WERI-Rb-1 (cell line): ENCODE data around the gene MAP7D1.
"Not testable (repeated sequence)": the region's sequence is repeated elsewhere in the genome, so short reads cannot be mapped to it uniquely, and the experiment has no call there.

Source experiments
- DNase-seq: peaks from one replicate; pipeline ENCODE4 v3.0.0-alpha.2; 2020
- H3K27ac ChIP-seq: fragments of 250-450 bp; sonication (Bioruptor Pico); 2 replicates; pipeline ENCODE4 v1.5.1; 2020; ENCODE audit warnings: mild to moderate bottlenecking, moderate library complexity
- H3K27me3 ChIP-seq: fragments of 250-450 bp; sonication (Bioruptor Pico); 2 replicates; pipeline ENCODE4 v1.5.1; 2021; ENCODE audit warnings: mild to moderate bottlenecking, low read depth, moderate library complexity; ENCODE audit not compliant: insufficient read depth, severe bottlenecking
- H3K36me3 ChIP-seq: fragments of 250-450 bp; sonication (Bioruptor Pico); 2 replicates; pipeline ENCODE4 v1.5.1; 2020; ENCODE audit warnings: mild to moderate bottlenecking, moderate library complexity
- H3K4me3 ChIP-seq: 2 replicates; pipeline ENCODE4 v1.5.1; 2011; ENCODE audit warnings: low read depth, mild to moderate bottlenecking, control low read depth, low read length
- H3K9me3 ChIP-seq: fragments of 250-450 bp; sonication (Bioruptor Pico); 2 replicates; pipeline ENCODE4 v1.5.1; 2021; ENCODE audit warnings: mild to moderate bottlenecking, moderate library complexity; ENCODE audit not compliant: severe bottlenecking
- TF ChIP-seq, protein P1 (sequence below): IDR thresholded peaks from 2 replicates; pipeline ENCODE4 v1.5.1; 2011; ENCODE audit warnings: low read depth, mild to moderate bottlenecking, control low read depth, inconsistent platforms, low read length

MAP7D1 gene

DNA sequence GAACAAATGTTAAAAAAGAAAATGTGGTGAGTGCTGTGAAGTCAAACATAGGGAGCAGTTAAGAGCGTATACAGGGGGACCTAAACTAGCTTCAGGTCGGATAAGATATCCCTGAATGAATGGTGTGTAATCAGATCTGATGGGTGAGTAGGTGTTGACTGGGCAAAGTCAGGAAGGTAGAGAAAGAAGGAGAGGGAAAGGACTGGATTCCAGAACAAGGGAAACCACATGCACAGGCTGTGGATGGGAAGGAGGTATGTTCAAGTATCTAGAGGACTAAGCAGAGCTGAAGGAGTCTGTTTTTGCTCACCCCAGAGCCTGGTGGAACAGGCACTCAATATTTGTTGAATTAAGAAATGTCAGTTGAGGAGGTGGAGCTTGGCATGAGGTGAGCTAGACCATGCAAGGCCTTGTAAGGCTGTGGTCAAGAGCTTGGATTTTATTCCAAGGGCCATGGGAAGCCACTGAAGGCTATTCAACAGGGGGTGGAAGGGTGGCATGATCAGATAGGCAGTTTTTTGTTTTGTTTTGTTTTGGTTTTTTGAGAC, 27.4 kb downstream of the MAP7D1 start:
- Histone ChIP-seq H3K9me3 (no peaks in the 10 kb centered on the region), H3K4me3 (no peak overlapping the region), H3K27ac (no peak overlapping the region), H3K36me3 (peaks cover 41% of the 10 kb centered on the region), H3K27me3 (no peaks in the 10 kb centered on the region)
- no peak for DNase-seq
- TF ChIP-seq, protein P1, sequence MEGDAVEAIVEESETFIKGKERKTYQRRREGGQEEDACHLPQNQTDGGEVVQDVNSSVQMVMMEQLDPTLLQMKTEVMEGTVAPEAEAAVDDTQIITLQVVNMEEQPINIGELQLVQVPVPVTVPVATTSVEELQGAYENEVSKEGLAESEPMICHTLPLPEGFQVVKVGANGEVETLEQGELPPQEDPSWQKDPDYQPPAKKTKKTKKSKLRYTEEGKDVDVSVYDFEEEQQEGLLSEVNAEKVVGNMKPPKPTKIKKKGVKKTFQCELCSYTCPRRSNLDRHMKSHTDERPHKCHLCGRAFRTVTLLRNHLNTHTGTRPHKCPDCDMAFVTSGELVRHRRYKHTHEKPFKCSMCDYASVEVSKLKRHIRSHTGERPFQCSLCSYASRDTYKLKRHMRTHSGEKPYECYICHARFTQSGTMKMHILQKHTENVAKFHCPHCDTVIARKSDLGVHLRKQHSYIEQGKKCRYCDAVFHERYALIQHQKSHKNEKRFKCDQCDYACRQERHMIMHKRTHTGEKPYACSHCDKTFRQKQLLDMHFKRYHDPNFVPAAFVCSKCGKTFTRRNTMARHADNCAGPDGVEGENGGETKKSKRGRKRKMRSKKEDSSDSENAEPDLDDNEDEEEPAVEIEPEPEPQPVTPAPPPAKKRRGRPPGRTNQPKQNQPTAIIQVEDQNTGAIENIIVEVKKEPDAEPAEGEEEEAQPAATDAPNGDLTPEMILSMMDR: no peak

DNA sequence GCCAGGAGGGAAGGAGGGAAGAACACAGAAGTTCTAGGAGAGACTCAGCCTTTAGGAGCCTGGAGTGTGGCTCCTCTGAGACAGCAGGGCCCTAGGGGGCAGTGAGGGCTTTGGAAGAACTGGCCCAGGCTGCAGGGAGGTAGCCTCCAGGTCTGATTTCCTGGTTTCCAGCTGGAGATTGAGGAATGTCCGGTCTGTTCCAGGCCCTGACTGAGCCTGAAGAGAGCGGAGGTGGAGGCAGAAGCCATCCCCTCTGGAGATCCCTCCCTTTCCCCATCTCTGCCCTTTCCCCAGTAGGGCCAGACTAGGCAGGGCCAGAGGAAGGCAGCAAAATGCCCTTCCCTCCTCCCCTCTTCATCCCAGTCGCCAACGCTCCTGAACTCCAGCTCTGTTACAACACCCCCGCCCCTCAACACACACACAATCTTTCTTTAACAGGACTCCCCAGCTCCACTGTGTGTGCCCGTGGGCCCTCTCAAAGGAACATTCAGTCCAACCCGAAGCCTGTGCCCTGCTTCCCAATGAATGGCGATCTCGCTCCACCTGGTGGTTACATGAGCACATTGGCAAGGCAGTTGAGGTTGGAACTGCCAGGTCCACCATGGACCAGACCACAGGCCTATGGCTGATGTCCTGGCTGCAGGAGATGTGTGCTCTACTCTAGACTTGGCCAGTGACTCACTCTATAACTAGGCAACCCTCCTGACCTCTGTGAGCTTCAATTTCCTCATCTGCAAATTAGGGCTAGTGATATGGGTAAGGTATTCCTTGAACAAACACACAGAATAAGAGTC, 32.0 kb downstream of the MAP7D1 start:
- Histone ChIP-seq H3K27me3 (no peaks in the 10 kb centered on the region), H3K27ac (peak overlapping the region; percentile 60), H3K36me3 (peaks cover 3% of the 10 kb centered on the region; the same call in 1 of the 2 replicates), H3K9me3 (no peaks in the 10 kb centered on the region), H3K4me3 (no peak overlapping the region)
- TF ChIP-seq, protein P1: peak; percentile 93
- peak; percentile 90 for DNase-seq

DNA sequence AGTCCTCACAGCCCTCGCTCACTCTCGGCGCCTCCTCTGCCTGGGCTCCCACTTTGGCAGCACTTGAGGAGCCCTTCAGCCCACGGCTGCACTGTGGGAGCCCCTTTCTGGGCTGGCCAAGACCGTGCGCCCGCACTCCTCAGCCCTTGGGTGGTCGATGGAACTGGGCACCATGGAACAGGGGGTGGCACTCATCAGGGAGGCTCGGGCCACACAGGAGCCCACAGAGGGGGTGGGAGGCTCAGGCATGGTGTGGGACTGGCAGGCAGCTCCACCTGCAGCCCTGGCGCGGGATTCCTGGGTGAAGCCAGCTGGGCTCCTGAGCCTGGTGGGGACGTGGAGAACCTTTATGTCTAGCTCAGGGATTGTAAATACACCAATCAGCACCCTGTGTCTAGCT, 40.8 kb downstream of the MAP7D1 start:
- not testable (repeated sequence) for H3K4me3 ChIP-seq, H3K9me3 ChIP-seq, H3K27me3 ChIP-seq, H3K27ac ChIP-seq, DNase-seq, H3K36me3 ChIP-seq

DNA sequence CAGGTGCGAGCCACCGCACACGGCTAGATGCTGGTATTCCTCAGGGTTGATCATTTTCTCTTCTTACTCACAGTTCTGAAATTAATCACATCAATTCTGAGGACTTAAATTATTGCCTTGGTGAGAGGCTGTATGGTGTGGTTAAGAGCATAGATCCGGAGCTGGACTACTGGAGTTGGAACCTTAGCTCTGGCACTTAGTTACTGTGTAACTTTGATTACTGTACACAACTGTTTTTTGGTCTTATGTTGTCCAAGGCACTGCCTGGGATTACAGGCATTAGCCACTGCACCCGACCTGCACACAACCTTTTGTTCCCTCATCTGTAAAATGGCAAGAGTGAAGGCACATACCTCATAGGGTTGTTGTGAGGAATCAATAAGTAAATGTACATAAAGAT, 42.7 kb downstream of the MAP7D1 start:
- Histone ChIP-seq H3K36me3 (no peaks in the 10 kb centered on the region), H3K4me3 (no peak overlapping the region), H3K27me3 (no peaks in the 10 kb centered on the region), H3K9me3 (no peaks in the 10 kb centered on the region), H3K27ac (no peak overlapping the region)
- TF ChIP-seq, protein P1: no peak
- DNase-seq: no peak

DNA sequence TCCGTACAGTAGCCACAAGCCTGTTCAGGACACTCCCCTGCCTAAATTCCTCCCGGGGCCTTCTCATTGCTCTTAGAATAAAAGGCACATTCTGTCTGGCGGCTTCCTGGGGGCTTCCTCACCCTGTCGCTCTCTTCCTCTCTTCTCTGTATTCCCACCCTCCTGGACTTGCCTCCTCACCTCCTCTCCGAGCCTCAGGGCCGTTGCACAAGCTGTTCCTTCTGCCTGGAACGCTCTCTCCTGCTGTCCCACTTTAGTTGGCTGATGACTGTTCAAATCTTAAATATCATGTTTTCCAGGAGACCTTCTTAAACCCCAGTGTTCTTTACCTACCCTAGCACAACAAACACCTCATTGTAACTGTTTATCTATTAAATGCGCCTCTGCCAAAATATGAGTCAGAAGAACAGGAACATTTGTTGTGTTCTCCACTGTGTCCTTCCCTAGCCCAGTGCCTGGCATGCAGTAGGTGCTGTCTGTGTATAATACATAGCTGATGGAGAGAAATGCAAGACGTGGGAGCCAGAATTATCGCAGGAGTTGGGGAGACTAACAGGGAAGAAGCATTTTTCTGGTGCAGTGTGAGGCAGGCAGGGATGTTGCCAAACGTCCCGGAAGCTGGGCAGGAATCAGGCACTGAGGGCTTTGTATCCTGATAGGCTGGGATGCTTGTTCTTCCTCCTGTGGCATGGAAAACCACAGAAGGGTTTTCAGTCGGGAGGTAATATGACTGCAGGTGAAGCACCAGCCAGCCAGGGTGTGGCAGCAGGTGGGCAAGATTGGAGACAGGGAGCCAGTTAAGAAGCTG, 44.2 kb downstream of the MAP7D1 start:
- Histone ChIP-seq H3K27ac (no peak overlapping the region), H3K27me3 (no peaks in the 10 kb centered on the region), H3K4me3 (no peak overlapping the region), H3K9me3 (no peaks in the 10 kb centered on the region), H3K36me3 (no peaks in the 10 kb centered on the region)
- TF ChIP-seq, protein P1: no peak
- DNase-seq: no peak

DNA sequence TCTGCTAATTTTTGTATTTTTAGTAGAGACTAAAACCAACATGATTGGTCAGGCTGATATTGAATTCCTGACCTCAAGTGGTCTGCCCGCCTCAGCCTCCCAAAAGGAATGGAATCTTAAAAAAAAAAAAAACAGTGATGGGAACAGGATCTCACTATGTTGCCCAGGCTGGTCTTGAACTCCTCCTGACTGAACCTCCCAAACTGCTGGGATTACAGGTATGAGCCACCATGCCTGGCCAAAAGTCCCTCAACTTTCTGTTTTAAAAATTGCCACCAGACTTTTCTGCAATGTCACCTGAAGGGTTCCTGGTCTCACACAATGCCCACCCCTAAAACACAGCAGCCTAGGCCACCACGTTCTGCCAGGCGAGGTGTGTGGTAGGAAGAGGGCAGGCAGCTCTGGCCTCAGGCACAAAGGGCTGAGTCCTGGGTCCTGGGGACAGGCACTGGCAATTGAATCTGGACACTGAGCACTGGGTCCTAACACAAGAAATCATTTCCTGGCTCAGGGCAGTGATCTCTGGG, 47.1 kb downstream of the MAP7D1 start:
- H3K4me3 ChIP-seq: no peak overlapping the region
- no peaks in the 10 kb centered on the region for H3K9me3 ChIP-seq
- no peaks in the 10 kb centered on the region for H3K27me3 ChIP-seq
- DNase-seq: no peak
- H3K36me3 ChIP-seq: no peaks in the 10 kb centered on the region
- TF ChIP-seq, protein P1: no peak
- H3K27ac ChIP-seq: no peak overlapping the region
